Measurements from ENCODE around the gene GIMD1. TPM values are rescaled to one million over a fixed set of nuclear protein-coding genes. Genes with fewer than 3 reads are reported as not detected.

Gene GIMD1
- total and polyA plus RNA-seq, 2 experiments from 2014 or later: not detected

DNA sequence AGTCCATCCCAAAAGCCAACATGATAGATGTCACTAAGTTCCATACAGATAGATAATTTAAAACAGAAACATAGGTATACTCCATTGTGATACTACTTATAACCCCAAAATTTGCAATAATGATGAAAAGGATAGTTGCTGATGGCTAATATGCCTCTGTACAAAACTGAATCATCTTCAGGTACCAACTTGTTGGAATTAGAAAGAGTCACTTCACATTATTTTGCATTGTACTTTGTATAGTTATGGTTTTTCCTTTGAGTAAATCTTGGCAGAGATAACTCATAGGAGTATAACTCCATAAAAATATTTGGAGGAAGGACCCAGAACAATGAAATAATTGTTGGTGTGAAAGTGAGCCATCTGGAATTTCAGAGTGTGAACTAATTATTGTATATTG lies 17.6 kb downstream of the GIMD1 start:
- TF ChIP-seq CTCF (IDR thresholded peaks at IDR 0.05; ENCODE audit: low read depth, low read length): no peak
- Histone ChIP-seq H3K27ac (no peak overlapping the region), H3K4me3 (no peak overlapping the region), H3K36me3 (peaks cover 15% of the 10 kb centered on the region), H3K4me1 (ENCODE audit: low read depth) (no peaks in the 10 kb centered on the region), H3K27me3 (no peaks in the 10 kb centered on the region), H3K9me3 (ENCODE audit: low read depth) (no peaks in the 10 kb centered on the region)
- DNase-seq (ENCODE audit: low read depth in 1 of 2, low spot score in 1 of 2): no peak

GRCh38 chr4:106347167-106347566 lies 21.4 kb downstream of the GIMD1 start:
- Histone ChIP-seq H3K27ac (no peak overlapping the region), H3K4me1 (ENCODE audit: low read depth) (peaks cover 11% of the 10 kb centered on the region), H3K4me3 (no peak overlapping the region), H3K9me3 (ENCODE audit: low read depth) (no peaks in the 10 kb centered on the region), H3K27me3 (no peaks in the 10 kb centered on the region), H3K36me3 (peaks cover 15% of the 10 kb centered on the region)
- TF ChIP-seq CTCF (IDR thresholded peaks at IDR 0.05; ENCODE audit: low read depth, low read length): no peak
- DNase-seq (ENCODE audit: low read depth in 1 of 2, low spot score in 1 of 2): no peak

DNA sequence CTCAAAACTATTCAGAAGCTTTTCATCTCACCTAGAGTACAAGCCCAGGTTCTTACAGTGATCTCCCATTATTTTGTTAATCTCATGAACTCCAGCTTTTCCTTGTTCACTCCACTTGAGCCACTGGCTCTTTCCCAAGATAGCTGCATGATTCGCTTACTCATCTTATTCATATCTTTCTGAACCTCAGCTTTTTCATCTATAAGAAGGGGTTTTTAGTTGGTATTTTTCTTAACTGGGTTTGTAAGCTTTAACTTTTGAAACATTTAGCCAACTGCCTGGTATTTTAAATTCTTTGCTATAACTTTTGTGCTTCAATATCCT lies 24.0 kb downstream of the GIMD1 start:
- Histone ChIP-seq H3K4me1 (ENCODE audit: low read depth) (peaks cover 11% of the 10 kb centered on the region), H3K9me3 (ENCODE audit: low read depth) (no peaks in the 10 kb centered on the region), H3K27ac (no peak overlapping the region), H3K4me3 (no peak overlapping the region), H3K36me3 (peaks cover 17% of the 10 kb centered on the region), H3K27me3 (no peaks in the 10 kb centered on the region)
- DNase-seq (ENCODE audit: low read depth in 1 of 2, low spot score in 1 of 2): peak in 1 of 2 donors; percentile 60
- TF ChIP-seq CTCF (IDR thresholded peaks at IDR 0.05; ENCODE audit: low read depth, low read length): no peak

DNA sequence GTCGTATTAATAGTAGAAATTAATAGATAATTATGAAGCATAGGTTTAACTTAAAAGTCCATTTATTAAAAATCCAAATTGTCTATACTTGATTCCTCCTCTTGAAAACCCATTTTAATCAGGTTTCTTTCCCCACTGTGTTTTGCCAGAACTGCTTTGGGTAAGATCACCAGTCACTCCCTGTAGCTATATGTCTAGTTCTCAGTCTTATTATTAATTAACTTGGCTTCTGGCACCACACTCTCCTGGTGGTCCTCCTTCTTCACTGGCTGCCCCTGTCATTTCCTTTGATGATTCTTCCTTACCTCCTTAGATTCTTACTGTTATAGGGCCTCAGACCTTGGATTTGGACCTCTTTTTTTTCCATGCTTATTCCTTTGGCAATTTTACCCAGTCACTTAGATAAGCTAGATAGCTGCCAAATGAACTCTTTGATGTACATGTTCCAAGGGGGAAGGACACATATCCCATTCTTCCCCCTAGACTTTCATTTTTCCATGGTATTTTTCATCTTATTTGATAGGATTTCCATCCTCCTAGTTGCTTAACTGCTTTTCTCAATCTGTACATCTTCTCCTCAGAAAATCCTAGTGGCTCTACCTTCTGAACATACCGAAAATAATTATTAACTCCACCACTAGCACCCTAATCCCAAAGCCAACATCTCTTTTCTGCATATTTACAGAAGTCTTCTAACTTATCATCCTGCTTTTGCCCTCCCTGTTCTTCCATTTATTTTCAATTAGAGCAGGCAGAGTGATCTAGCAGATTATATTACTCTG lies 24.5 kb downstream of the GIMD1 start:
- H3K4me3 ChIP-seq: no peak overlapping the region
- H3K36me3 ChIP-seq: peaks cover 18% of the 10 kb centered on the region
- no peak for TF ChIP-seq CTCF (IDR thresholded peaks at IDR 0.05; ENCODE audit: low read depth, low read length)
- H3K9me3 ChIP-seq (ENCODE audit: low read depth): no peaks in the 10 kb centered on the region
- no peak for DNase-seq (ENCODE audit: low read depth in 1 of 2, low spot score in 1 of 2)
- H3K4me1 ChIP-seq (ENCODE audit: low read depth): peaks cover 11% of the 10 kb centered on the region
- H3K27ac ChIP-seq: no peak overlapping the region
- no peaks in the 10 kb centered on the region for H3K27me3 ChIP-seq

DNA sequence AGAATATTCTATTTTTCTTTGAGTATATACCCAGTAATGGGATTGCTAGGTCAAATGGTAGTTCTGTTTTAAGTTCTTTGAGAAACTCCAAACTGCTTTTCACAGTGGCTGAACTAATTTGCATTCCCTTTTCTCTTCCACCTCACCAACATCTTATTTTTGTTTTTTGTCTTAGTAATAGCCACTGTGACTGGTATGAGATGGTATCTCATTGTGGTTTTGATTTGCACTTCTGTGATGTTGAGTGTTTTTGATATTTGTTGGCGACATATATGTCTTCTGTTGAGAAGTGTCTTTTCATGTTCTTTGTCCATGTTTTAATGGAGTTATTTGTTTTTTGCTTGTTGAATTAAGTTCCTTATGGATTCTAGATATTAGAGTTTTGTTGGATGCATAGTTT lies 27.8 kb downstream of the GIMD1 start:
- no peak for DNase-seq (ENCODE audit: low read depth in 1 of 2, low spot score in 1 of 2)
- Histone ChIP-seq H3K36me3 (peaks cover 18% of the 10 kb centered on the region), H3K27me3 (no peaks in the 10 kb centered on the region), H3K4me3 (no peak overlapping the region), H3K9me3 (ENCODE audit: low read depth) (no peaks in the 10 kb centered on the region), H3K4me1 (ENCODE audit: low read depth) (peaks cover 11% of the 10 kb centered on the region), H3K27ac (no peak overlapping the region)
- no peak for TF ChIP-seq CTCF (IDR thresholded peaks at IDR 0.05; ENCODE audit: low read depth, low read length)

Data from cardiac muscle cell (in vitro differentiated cells and primary cell).